ENCODE data around the gene PLEKHB2.

DNA sequence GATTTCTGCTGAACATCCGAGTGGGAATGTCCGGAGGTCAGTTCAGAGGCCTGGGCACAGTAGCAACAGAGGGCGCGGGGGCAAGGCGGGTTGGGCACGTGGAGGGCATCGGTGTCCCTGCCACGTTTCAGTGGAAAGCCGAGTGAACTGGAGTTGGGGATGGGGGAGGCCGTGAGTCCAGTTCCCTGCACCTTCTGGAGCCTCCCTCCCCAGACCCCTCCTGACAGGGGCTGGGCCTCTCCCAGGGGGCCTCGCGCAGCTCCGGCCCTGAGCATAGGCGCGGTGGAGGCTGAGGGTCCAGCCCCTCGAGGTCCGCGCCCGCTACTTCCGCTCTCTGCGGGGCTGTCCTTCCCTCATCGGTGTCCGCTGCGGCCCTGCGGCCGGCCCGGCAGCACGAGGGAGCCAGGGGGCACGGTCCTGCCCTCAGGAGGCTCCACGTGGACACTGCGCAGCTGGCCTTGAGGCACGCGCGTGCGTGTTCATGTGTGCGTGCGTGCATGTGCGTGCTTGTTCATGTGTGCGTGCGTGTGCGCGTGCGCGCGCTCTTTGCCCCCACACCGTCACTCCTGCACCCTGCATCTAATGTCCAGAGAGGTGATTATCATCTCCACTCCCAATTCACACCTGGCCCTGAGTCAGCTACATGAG is 50.2 kb downstream of the PLEKHB2 start:
- TF ChIP-seq POLR2AphosphoS5 (IDR thresholded peaks at IDR 0.05; ENCODE audit: borderline replicate concordance, low read depth, low read length) = no peak
- no peak for TF ChIP-seq EZH2 (IDR thresholded peaks at IDR 0.05)
- TF ChIP-seq FOXP2 (optimal IDR thresholded peaks at IDR 0.05; ENCODE audit: control extremely low read depth, extremely low read length, insufficient read depth) = no peak
